GM13976 (cell line): ENCODE results near the gene CRACR2A.

Experiments used
- DNase-seq: peaks from one replicate; pipeline ENCODE4 v3.0.0; 2012; ENCODE audit warnings: low spot score
- CTCF ChIP-seq: IDR thresholded peaks from 2 replicates; pipeline ENCODE4 v1.5.1; 2012; ENCODE audit warnings: borderline replicate concordance, mild to moderate bottlenecking; ENCODE audit not compliant: insufficient read depth; ENCODE audit errors: extremely low read depth, missing control alignments, control extremely low read depth
- in situ Hi-C: fragments of 300-500 bp; cut with MboI; formaldehyde crosslinking; loops from one replicate; pipeline ENCODE4 v1.12.0; 2022; ENCODE audit warnings: low sequenced_read_pairs, mixed read lengths, inconsistent platforms; ENCODE audit not compliant: unreplicated experiment

Gene CRACR2A

DNA sequence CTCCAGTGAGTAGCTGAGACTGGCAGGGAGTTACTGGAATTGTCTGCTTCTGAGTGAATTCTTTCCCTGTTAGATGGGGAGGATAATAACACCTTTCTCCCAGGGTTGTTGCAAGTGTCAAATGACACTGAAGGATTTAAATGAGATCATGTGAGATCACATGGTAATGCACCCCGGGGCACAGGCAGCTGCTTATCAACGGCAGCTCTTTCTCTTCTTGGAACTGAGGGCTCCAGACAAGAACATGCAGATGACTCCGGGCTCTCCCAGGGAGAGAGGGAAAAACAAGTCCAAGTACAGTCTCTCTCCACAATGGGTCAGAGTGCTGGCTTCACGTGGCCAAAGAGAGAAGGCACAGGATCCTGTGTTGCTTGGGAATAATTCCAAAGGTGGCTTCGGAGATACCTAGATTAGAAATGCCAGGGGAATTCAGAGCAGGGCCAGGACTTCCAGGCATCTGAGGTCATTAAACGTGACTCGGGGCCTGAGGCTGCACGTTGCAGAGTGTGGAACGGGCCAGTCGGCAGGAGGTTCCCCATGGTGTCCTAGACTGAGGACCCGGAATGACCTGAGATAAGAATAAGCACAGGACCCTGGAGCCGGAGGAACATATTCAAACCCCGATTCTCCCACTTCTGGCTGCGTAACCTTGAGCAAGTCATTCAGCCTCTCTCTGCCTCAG is 152.7 kb downstream of the CRACR2A start:
- no peak for TF ChIP-seq CTCF
- no peak for DNase-seq
- in situ Hi-C loops = no loop called here

DNA sequence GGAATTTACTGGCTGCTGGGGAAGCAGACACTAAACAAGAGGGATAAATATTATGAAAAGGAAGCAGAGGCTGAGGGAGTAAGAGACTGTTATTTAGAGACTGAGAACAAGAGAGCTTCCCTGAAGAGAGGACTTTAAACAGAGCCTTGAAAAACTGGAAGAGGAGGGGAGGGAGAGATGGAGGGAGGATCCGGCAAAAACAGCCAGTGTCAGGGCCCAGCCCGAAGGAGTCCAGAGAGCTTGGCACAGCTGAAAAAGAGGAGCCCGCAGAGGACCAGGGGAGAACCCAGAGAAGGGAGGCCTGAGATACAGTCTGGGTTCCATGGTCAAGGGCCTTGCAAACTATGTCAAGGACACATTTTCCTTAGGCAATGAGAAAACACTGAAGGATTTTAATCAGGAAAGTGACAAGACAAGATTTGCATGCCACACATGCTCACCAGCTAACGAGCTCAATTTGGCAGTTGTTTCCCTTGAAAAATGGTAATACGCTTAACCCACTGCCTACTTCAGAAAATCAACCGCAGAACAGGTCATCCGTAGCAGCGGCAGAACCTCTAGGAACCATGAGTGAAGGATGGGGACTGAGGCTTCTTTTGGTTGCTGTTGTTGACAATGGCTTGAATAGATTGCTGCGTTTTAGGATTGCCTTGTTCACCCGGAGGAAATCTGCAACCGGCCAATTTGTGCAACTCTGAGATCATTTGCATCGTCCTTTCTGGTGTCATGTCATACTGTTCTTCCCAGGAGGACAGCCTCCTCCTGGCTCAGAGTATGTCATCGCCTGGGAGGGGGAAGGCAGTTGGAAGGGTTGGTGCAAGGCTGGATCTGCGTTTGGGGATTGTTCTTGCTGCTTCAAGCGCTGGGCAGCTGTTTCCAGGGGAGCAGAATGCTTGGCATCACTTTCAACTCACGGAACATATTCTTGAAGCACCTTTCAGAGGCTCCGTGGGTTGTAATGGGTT is 153.7 kb downstream of the CRACR2A start:
- in situ Hi-C loops = no loop called here
- TF ChIP-seq CTCF = no peak
- DNase-seq = no peak

DNA sequence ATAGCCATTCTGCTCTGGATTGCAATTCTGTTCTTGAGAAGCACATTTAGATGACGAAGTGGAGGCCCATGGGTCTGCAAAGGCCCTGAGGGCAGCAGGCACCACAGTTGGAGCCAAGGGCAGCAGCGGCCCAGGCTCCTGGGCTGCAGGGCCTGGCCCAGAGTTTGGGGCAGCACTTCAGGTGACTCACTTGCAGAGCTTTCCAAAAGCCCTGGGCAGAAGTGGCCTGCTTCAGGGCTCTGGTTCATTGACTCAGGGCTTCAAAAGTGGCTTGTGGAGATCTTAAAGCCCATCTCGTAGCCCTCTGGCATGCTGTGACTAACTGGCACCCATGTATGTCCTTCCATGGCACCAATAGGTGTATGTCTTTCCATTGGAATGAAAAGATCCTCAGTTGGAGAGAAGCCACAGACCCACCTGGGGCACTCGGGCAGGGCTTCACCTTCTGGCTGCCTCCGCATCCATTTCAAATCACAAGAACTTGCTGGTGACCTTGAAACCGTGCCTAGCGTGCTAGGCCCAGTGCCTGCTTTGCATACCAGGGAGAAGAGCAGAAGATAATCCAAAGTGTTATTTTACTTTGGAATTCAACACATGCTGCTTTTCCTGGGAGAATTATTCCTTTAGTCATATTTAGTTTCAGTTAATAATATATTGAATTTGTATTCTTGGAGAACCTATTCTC is 155.2 kb downstream of the CRACR2A start:
- TF ChIP-seq CTCF = no peak
- no peak for DNase-seq

DNA sequence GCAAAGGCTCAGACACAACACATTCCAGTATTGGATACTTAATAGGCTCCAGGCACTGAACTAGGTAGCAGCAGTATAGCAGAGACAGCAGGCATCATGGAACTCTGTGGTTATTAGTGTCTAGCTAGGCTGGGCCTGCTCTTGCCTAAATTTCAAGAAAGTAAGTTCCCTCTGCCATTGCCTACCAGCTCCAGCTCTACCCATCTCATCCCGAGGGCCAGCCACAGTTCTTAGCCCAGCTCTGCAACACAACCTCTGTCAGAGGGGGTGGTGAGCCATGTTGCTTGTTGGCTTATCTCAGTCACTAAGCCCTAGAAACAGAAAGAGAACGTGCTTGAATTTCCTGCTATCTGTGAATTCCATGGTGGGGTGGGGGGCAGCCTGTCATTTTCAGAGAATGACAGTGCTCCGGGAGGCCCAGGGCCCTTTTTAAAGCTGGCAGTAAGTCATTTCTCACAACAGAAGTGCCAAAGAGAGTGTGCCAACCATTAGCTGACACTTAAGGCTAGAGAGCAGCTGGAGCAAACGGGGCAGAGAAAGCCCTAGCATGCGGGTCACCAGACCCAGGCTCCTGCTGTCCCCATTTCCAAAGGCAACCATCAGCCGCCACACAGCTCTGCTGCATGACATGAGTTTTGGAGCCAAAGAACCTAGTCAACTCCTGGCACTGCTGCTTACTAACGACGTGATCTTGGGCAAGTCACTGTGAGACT is 156.1 kb downstream of the CRACR2A start:
- DNase-seq = no peak
- in situ Hi-C loops = no loop called here
- TF ChIP-seq CTCF = no peak

More for the DNA sequence above, 155.2 kb downstream of the CRACR2A start:
- in situ Hi-C loops = no loop called here

DNA sequence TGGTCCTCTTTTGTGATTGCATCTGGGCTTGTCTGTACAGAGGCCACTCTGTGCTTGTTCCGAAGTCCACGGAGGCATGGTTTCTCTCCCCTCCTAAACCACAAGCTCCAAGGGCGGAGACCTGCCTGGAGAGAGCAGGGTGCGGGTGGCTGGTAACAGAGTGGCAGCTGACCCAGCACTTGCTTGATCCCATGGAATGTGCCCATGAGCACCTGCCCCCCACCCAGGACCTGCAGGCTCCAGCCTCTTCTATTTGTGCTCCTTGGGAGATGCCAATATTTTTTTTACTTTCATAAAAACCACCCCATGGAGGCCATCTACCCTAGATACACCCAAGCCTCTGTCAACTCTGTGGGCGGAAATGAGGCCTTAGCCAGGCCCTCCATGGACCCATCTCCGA is 157.2 kb downstream of the CRACR2A start:
- TF ChIP-seq CTCF = no peak
- in situ Hi-C loops = no loop called here
- no peak for DNase-seq

- in situ Hi-C loops = no loop called here
- TF ChIP-seq CTCF = no peak
- DNase-seq = no peak
These were observed 157.9 kb downstream of the CRACR2A start for GRCh38 chr12:3594966-3595365.
